ENCODE measurements around the gene P3H2.

P3H2 gene

GRCh38 chr3:190042558-190042957 is 78.1 kb downstream of the P3H2 start:
- DNase-seq (ENCODE audit: low read depth) = no peak
- H3K4me3 ChIP-seq (ENCODE audit: low read depth, low read length) = no peak overlapping the region
- no peak for TF ChIP-seq CTCF (IDR thresholded peaks at IDR 0.05; ENCODE audit: low read depth, low read length, missing control alignments)
- in situ Hi-C loops (cut with HindIII; ENCODE audit: low sequenced_read_pairs) = no loop called here

- no peak for TF ChIP-seq CTCF (IDR thresholded peaks at IDR 0.05; ENCODE audit: low read depth, low read length, missing control alignments)
- no peak overlapping the region for H3K4me3 ChIP-seq (ENCODE audit: low read depth, low read length)
- no peak for DNase-seq (ENCODE audit: low read depth)
- in situ Hi-C loops (cut with HindIII; ENCODE audit: low sequenced_read_pairs) = no loop called here
These were observed 79.2 kb downstream of the P3H2 start for GRCh38 chr3:190041333-190042041.

DNA sequence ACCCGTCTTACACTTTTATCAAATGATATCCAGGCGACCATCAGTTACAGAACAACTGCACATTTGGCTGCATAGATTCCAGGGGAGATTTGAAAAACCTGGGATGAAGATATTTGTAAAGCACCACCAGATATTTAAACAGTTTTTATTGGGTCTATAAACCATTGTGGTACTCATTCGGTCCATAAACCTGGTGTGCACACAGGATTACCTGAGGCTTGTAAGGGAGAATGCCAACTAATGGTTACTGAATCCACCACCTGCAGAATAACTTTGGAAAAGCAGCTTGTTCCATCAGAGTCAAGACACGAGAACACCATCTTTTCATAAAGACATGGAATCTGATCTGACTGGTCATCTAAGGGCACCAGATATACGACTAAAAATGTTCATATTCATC is 80.6 kb downstream of the P3H2 start:
- H3K4me3 ChIP-seq (ENCODE audit: low read depth, low read length) = no peak overlapping the region
- TF ChIP-seq CTCF (IDR thresholded peaks at IDR 0.05; ENCODE audit: low read depth, low read length, missing control alignments) = no peak
- in situ Hi-C loops (cut with HindIII; ENCODE audit: low sequenced_read_pairs) = no loop called here
- no peak for DNase-seq (ENCODE audit: low read depth)

GRCh38 chr3:190038050-190038933 is 82.4 kb downstream of the P3H2 start:
- TF ChIP-seq CTCF (IDR thresholded peaks at IDR 0.05; ENCODE audit: low read depth, low read length, missing control alignments) = no peak
- H3K4me3 ChIP-seq (ENCODE audit: low read depth, low read length) = no peak overlapping the region
- in situ Hi-C loops (cut with HindIII; ENCODE audit: low sequenced_read_pairs) = loop anchor here (5.0 kb wide), 1 partner anchor 79 kb away; no protein-coding TSS in a partner anchor
- no peak for DNase-seq (ENCODE audit: low read depth)

DNA sequence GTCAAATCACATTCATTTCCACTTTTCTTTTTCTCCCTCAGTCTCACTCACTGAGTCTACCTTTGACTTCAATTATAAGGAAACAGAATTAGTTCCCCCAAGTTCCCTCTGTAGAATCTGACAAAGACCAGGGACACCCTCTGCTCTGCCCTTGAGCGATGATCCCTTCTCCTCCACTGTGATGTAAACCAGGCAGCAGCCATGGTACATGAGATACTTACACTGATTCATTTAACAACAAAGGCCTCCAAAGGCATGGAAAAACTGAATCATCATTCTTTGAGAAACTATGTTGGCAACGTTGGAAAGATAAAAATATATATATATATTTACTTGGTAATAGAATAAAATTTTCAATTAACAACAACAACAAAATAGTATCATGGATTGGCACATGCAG is 84.1 kb downstream of the P3H2 start:
- in situ Hi-C loops (cut with HindIII; ENCODE audit: low sequenced_read_pairs) = loop anchor here (5.0 kb wide), 1 partner anchor 81 kb away; no protein-coding TSS in a partner anchor
- no peak for DNase-seq (ENCODE audit: low read depth)
- no peak for TF ChIP-seq CTCF (IDR thresholded peaks at IDR 0.05; ENCODE audit: low read depth, low read length, missing control alignments)
- H3K4me3 ChIP-seq (ENCODE audit: low read depth, low read length) = no peak overlapping the region

GRCh38 chr3:190034446-190034845 is 86.3 kb downstream of the P3H2 start:
- DNase-seq (ENCODE audit: low read depth) = no peak
- no peak for TF ChIP-seq CTCF (IDR thresholded peaks at IDR 0.05; ENCODE audit: low read depth, low read length, missing control alignments)
- no peak overlapping the region for H3K4me3 ChIP-seq (ENCODE audit: low read depth, low read length)
- in situ Hi-C loops (cut with HindIII; ENCODE audit: low sequenced_read_pairs) = no loop called here
